ENCODE data around the gene TBC1D9. TPM values are rescaled to one million over a fixed set of nuclear protein-coding genes. Genes with fewer than 3 reads are reported as not detected.
A peak's percentile ranks its signal among the peaks of the same experiment; 100 is the strongest.
"Not testable (repeated sequence)": the region's sequence is repeated elsewhere in the genome, so short reads cannot be mapped to it uniquely, and the experiment has no call there.

The TBC1D9 gene
- polyA plus RNA-seq, 3 donors = 5.9 to 18.0 (median 15.3) TPM

- WGBS, 3 donors = 0 to 1% (median 1%) methylated on average over 50 to 74 of the region's 74 CpGs
Measured at GRCh38 chr4:140755774-140756318, 339 bp downstream of the TBC1D9 start.

GRCh38 chr4:140754918-140755773 lies 1.0 kb downstream of the TBC1D9 start:
- 10 to 30% (median 18%) methylated on average over 8 of the region's 8 CpGs for WGBS, 3 donors
- no peak overlapping the region for H3K27ac ChIP-seq (ENCODE audit: low read depth, low read length)

More at GRCh38 chr4:140755774-140756318, 339 bp downstream of the TBC1D9 start:
- H3K27ac ChIP-seq (ENCODE audit: low read depth, low read length) = peak overlapping the region; percentile 64

- H3K27ac ChIP-seq (ENCODE audit: low read depth, low read length) = no peak overlapping the region
- 82 to 93% (median 90%) methylated on average over 2 of the region's 2 CpGs for WGBS, 3 donors
Measured at GRCh38 chr4:140753329-140753728, 2.9 kb downstream of the TBC1D9 start.

GRCh38 chr4:140752291-140753068 lies 3.7 kb downstream of the TBC1D9 start:
- no peak overlapping the region for H3K27ac ChIP-seq (ENCODE audit: low read depth, low read length)

- H3K27ac ChIP-seq (ENCODE audit: low read depth, low read length) = no peak overlapping the region
- WGBS, 3 donors = 96 to 99% (median 98%) methylated on average over 2 of the region's 2 CpGs
Measured at GRCh38 chr4:140750470-140750869, 5.7 kb downstream of the TBC1D9 start.

GRCh38 chr4:140748171-140748570 lies 8.0 kb downstream of the TBC1D9 start:
- WGBS, 3 donors = 94 to 100% (median 96%) methylated on average over 1 of the region's 1 CpG
- no peak overlapping the region for H3K27ac ChIP-seq (ENCODE audit: low read depth, low read length)

- 93 to 97% (median 93%) methylated on average over 7 of the region's 7 CpGs for WGBS, 3 donors
- not testable (repeated sequence) for H3K27ac ChIP-seq (ENCODE audit: low read depth, low read length)
Measured at GRCh38 chr4:140746546-140746945, 9.6 kb downstream of the TBC1D9 start.

- no peak overlapping the region for H3K27ac ChIP-seq (ENCODE audit: low read depth, low read length)
- 89 to 97% (median 93%) methylated on average over 3 of the region's 3 CpGs for WGBS, 3 donors
Measured at GRCh38 chr4:140744421-140744820, 11.8 kb downstream of the TBC1D9 start.

- H3K27ac ChIP-seq (ENCODE audit: low read depth, low read length) = no peak overlapping the region
- WGBS, 3 donors = 28 to 35% (median 30%) methylated on average over 4 of the region's 4 CpGs
Measured at GRCh38 chr4:140743194-140743931, 12.8 kb downstream of the TBC1D9 start.

- WGBS, 3 donors = 90 to 94% (median 93%) methylated on average over 1 of the region's 1 CpG
- no peak overlapping the region for H3K27ac ChIP-seq (ENCODE audit: low read depth, low read length)
Measured at GRCh38 chr4:140742838-140743193, 13.4 kb downstream of the TBC1D9 start.

GRCh38 chr4:140740906-140741670 lies 15.1 kb downstream of the TBC1D9 start:
- no peak overlapping the region for H3K27ac ChIP-seq (ENCODE audit: low read depth, low read length)
- 85 to 94% (median 86%) methylated on average over 3 of the region's 3 CpGs for WGBS, 3 donors

GRCh38 chr4:140740422-140740821 lies 15.8 kb downstream of the TBC1D9 start:
- H3K27ac ChIP-seq (ENCODE audit: low read depth, low read length) = no peak overlapping the region
- WGBS, 3 donors = 68 to 86% (median 84%) methylated on average over 1 of the region's 1 CpG

- no peak overlapping the region for H3K27ac ChIP-seq (ENCODE audit: low read depth, low read length)
Measured at GRCh38 chr4:140739971-140740370, 16.2 kb downstream of the TBC1D9 start.

GRCh38 chr4:140738139-140738538 lies 18.0 kb downstream of the TBC1D9 start:
- no peak overlapping the region for H3K27ac ChIP-seq (ENCODE audit: low read depth, low read length)
- WGBS, 3 donors = 66 to 94% (median 88%) methylated on average over 1 of the region's 1 CpG

GRCh38 chr4:140736669-140737343 lies 19.4 kb downstream of the TBC1D9 start:
- WGBS, 3 donors = 72 to 81% (median 78%) methylated on average over 6 of the region's 6 CpGs
- H3K27ac ChIP-seq (ENCODE audit: low read depth, low read length) = no peak overlapping the region

- H3K27ac ChIP-seq (ENCODE audit: low read depth, low read length) = no peak overlapping the region
- WGBS, 3 donors = 79 to 84% (median 83%) methylated on average over 4 of the region's 4 CpGs
Measured at GRCh38 chr4:140735779-140736391, 20.3 kb downstream of the TBC1D9 start.

GRCh38 chr4:140735317-140735716 lies 20.9 kb downstream of the TBC1D9 start:
- 84 to 97% (median 94%) methylated on average over 2 of the region's 2 CpGs for WGBS, 3 donors
- H3K27ac ChIP-seq (ENCODE audit: low read depth, low read length) = no peak overlapping the region
